Endodermal cell (in vitro differentiated cells): ENCODE results near the gene CCNQ. TPM values are rescaled to one million over a fixed set of nuclear protein-coding genes. Genes with fewer than 3 reads are reported as not detected.

ENCODE experiments used
- DNase-seq: peaks from one replicate; pipeline ENCODE4 v3.0.0-alpha.2; 2017
- H3K27ac ChIP-seq: 2 replicates; pipeline ENCODE4 v1.5.1; 2013; ENCODE audit warnings: mild to moderate bottlenecking, low read depth, low read length, moderate library complexity
- H3K27me3 ChIP-seq: 2 replicates; pipeline ENCODE4 v1.6.1; 2013; ENCODE audit warnings: mild to moderate bottlenecking, low read length, moderate library complexity; ENCODE audit not compliant: insufficient read depth, control insufficient read depth, poor library complexity, severe bottlenecking
- H3K36me3 ChIP-seq: 2 replicates; pipeline ENCODE4 v1.7.0; 2013; ENCODE audit warnings: mild to moderate bottlenecking, low read length, moderate library complexity; ENCODE audit not compliant: control insufficient read depth, insufficient read depth
- H3K4me1 ChIP-seq: one replicate; pipeline ENCODE4 v1.7.0; 2013; ENCODE audit warnings: low read length; ENCODE audit not compliant: control insufficient read depth, insufficient read depth
- H3K4me3 ChIP-seq: 2 replicates; pipeline ENCODE4 v1.5.1; 2013; ENCODE audit warnings: mild to moderate bottlenecking, low read length, moderate library complexity
- H3K9ac ChIP-seq: 2 replicates; pipeline ENCODE4 v1.6.1; 2013; ENCODE audit warnings: mild to moderate bottlenecking, low read length, moderate library complexity; ENCODE audit not compliant: poor library complexity, severe bottlenecking; ENCODE audit errors: extremely low read depth
- H3K9me3 ChIP-seq: 2 replicates; pipeline ENCODE4 v1.6.1; 2013; ENCODE audit warnings: mild to moderate bottlenecking, low read length, moderate library complexity; ENCODE audit not compliant: control insufficient read depth
- H3K27ac Mint-ChIP-seq: 2 replicates; pipeline ENCODE4 v1.8.0; 2020; ENCODE audit warnings: mixed read lengths
- H3K27me3 Mint-ChIP-seq: 2 replicates; pipeline ENCODE4 v1.8.0; 2021; ENCODE audit warnings: mild to moderate bottlenecking, mixed read lengths; ENCODE audit not compliant: insufficient read depth
- H3K36me3 Mint-ChIP-seq: 2 replicates; pipeline ENCODE4 v1.8.0; 2020; ENCODE audit warnings: low read depth, mixed read lengths
- H3K4me1 Mint-ChIP-seq: 2 replicates; pipeline ENCODE4 v1.8.0; 2020; ENCODE audit warnings: mixed read lengths
- H3K4me3 Mint-ChIP-seq: 2 replicates; pipeline ENCODE4 v1.8.0; 2020; ENCODE audit warnings: mild to moderate bottlenecking, moderate library complexity, mixed read lengths
- H3K9me3 Mint-ChIP-seq: 2 replicates; pipeline ENCODE4 v1.8.0; 2020; ENCODE audit warnings: mild to moderate bottlenecking, mixed read lengths
- WGBS, 2 experiments: methylation state at CpG; one replicate each; pipeline versions ENCODE4 v1.1.5 to v1.1.7; 2013; ENCODE audit warnings: missing lambda C conversion rate in 2 of 2, mixed read lengths in 1 of 2; ENCODE audit not compliant: insufficient coverage in 1 of 2, insufficient read length in 1 of 2; 5-methylcytosine and 5-hydroxymethylcytosine counted together
- total RNA-seq, 2 donors: library from RNA; stranded (reverse); fragmentation: NEBNext Ultra II Directional in 1 of 2; extraction: Animal tissue kit (Norgen Biotek cat#: 25700) in 1 of 2; gene quantifications; 2 replicates in 1 of 2; 3 replicates in 1 of 2; pipeline ENCODE4 v1.2.1, GENCODE V29; 2021
- TF ChIP-seq, protein P1 (sequence below): fragments of 200-600 bp; sonication (generic); conservative IDR thresholded peaks from 2 replicates; pipeline ENCODE4 v1.5.0; 2021; ENCODE audit warnings: antibody characterized with exemption, mild to moderate bottlenecking

The CCNQ gene
- total RNA-seq, 2 donors from 2014 or later, result 17.1 to 20.8 TPM

DNA sequence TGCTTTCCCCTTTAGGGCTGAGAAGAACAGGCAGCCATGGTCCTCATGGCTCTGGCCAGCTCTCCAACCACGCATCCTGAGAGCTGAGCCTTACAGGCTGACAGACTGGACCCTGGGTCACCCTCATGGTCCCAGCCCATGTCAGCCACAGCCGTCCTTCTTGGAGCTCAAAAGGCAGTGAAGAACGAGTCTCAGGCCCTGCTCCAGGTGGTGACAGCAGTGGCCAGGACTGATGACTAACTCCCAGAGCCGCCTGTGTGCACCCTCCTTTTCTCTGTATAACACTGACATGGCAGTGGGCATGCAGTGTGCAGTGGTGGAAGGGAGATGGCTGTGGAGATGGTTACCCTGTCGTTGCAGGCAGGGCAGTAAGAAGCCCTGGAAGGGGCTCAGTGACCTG, 37.8 kb upstream of the CCNQ start:
- 73 to 90% methylated on average over 2 to 5 of the region's 5 CpGs for WGBS, 2 experiments
- Histone ChIP-seq H3K27me3 (peaks cover 15% of the 10 kb centered on the region), H3K27ac (no peak overlapping the region), H3K4me3 (no peak overlapping the region), H3K9me3 (no peaks in the 10 kb centered on the region), H3K36me3 (no peaks in the 10 kb centered on the region), H3K4me1 (no peaks in the 10 kb centered on the region), H3K9ac (no peak overlapping the region)
- Mint-ChIP-seq H3K4me1 (peaks cover 3% of the 10 kb centered on the region), H3K9me3 (peaks cover 50% of the 10 kb centered on the region), H3K36me3 (no peaks in the 10 kb centered on the region), H3K27me3 (peaks cover 36% of the 10 kb centered on the region), H3K4me3 (no peak overlapping the region), H3K27ac (no peak overlapping the region)
- DNase-seq, result no peak
- TF ChIP-seq, protein P1, sequence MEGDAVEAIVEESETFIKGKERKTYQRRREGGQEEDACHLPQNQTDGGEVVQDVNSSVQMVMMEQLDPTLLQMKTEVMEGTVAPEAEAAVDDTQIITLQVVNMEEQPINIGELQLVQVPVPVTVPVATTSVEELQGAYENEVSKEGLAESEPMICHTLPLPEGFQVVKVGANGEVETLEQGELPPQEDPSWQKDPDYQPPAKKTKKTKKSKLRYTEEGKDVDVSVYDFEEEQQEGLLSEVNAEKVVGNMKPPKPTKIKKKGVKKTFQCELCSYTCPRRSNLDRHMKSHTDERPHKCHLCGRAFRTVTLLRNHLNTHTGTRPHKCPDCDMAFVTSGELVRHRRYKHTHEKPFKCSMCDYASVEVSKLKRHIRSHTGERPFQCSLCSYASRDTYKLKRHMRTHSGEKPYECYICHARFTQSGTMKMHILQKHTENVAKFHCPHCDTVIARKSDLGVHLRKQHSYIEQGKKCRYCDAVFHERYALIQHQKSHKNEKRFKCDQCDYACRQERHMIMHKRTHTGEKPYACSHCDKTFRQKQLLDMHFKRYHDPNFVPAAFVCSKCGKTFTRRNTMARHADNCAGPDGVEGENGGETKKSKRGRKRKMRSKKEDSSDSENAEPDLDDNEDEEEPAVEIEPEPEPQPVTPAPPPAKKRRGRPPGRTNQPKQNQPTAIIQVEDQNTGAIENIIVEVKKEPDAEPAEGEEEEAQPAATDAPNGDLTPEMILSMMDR, result no peak

DNA sequence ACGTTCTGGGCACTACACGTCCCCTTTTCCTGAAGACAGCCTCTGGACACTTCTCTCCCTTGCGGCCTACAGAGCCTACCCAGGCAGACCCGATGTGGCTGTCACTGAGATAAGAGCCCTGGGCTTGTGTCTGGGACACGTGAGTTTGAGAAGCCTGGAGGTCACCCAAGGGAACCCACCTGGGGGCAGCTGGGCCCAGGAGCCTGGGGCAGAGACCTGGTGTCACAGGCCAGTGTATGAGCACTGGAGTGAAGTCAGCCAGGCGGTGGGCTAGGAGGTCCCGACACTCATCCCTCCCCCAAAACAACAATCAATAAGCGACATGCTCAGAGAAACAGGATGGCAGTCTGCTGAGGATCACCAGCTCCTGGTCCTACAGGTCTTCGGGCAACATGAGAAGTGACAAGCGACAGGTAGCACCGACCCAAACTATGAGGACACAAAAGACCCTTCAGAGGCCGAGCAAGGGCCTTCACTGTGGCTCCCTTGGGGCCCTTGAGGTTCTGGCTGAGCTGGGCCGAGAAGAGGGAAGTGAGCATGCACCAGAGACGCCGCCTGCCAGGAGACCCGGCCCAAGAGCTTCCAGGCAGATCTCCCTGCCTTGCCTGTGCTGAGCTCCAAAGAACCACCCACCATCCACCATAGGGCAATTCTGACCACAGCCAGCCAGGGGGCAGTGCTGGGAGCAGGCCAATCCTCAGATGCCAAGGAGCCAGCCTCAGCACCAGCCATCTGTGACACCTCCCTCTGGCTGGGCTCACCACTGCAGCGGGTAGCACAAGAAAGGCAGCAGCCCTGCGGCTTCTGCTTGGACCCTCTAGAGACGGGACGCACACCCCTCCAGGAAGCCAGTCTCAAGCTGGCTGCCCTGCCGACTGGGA, 37.1 kb upstream of the CCNQ start:
- H3K36me3 Mint-ChIP-seq, result no peaks in the 10 kb centered on the region
- 79 to 96% methylated on average over 4 to 17 of the region's 21 CpGs for WGBS, 2 experiments
- H3K9me3 Mint-ChIP-seq, result peaks cover 52% of the 10 kb centered on the region
- no peaks in the 10 kb centered on the region for H3K9me3 ChIP-seq
- H3K27me3 Mint-ChIP-seq, result peaks cover 35% of the 10 kb centered on the region
- H3K27ac ChIP-seq, result no peak overlapping the region
- no peak overlapping the region for H3K9ac ChIP-seq
- H3K4me1 Mint-ChIP-seq, result no peaks in the 10 kb centered on the region
- no peak overlapping the region for H3K27ac Mint-ChIP-seq
- H3K4me3 ChIP-seq, result no peak overlapping the region
- no peaks in the 10 kb centered on the region for H3K4me1 ChIP-seq
- peak; percentile 92 for DNase-seq
- TF ChIP-seq, protein P1, result peak; percentile 74
- no peaks in the 10 kb centered on the region for H3K36me3 ChIP-seq
- no peak overlapping the region for H3K4me3 Mint-ChIP-seq
- H3K27me3 ChIP-seq, result peaks cover 8% of the 10 kb centered on the region

DNA sequence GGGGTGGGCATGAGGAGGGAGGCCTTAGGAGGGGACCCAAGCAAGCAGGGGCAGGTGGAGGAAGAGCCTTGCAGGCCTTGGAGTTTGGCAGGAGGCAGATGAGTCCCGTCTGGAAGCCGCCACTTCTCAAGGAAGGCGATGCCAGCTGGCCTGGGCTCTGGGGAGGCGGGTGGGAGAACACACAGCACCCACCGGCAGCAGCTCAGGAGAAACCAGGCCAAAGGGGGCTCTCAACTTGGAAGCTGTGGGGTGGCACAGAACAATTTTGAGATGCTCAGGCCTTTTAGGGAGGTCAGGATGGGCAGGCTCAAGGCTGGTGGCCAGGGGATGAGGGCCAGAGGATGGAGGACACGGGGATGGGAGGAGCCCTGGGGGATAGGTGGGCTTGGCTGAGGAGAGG, 36.4 kb upstream of the CCNQ start:
- Mint-ChIP-seq H3K27me3 (peaks cover 34% of the 10 kb centered on the region), H3K27ac (no peak overlapping the region), H3K4me3 (no peak overlapping the region), H3K36me3 (no peaks in the 10 kb centered on the region), H3K4me1 (no peaks in the 10 kb centered on the region), H3K9me3 (peaks cover 54% of the 10 kb centered on the region)
- peak; percentile 15 for DNase-seq
- no peak overlapping the region for H3K4me3 ChIP-seq
- H3K9ac ChIP-seq, result no peak overlapping the region
- TF ChIP-seq, protein P1, result no peak
- H3K27me3 ChIP-seq, result peaks cover 2% of the 10 kb centered on the region
- H3K4me1 ChIP-seq, result no peaks in the 10 kb centered on the region
- 96% methylated on average over 6 of the region's 6 CpGs; no CpG with 5 or more reads in 1 of the 2 experiments for WGBS, 2 experiments
- no peak overlapping the region for H3K27ac ChIP-seq
- H3K36me3 ChIP-seq, result no peaks in the 10 kb centered on the region
- H3K9me3 ChIP-seq, result no peaks in the 10 kb centered on the region
